Measurements from ENCODE around the gene HOXD4.

DNA sequence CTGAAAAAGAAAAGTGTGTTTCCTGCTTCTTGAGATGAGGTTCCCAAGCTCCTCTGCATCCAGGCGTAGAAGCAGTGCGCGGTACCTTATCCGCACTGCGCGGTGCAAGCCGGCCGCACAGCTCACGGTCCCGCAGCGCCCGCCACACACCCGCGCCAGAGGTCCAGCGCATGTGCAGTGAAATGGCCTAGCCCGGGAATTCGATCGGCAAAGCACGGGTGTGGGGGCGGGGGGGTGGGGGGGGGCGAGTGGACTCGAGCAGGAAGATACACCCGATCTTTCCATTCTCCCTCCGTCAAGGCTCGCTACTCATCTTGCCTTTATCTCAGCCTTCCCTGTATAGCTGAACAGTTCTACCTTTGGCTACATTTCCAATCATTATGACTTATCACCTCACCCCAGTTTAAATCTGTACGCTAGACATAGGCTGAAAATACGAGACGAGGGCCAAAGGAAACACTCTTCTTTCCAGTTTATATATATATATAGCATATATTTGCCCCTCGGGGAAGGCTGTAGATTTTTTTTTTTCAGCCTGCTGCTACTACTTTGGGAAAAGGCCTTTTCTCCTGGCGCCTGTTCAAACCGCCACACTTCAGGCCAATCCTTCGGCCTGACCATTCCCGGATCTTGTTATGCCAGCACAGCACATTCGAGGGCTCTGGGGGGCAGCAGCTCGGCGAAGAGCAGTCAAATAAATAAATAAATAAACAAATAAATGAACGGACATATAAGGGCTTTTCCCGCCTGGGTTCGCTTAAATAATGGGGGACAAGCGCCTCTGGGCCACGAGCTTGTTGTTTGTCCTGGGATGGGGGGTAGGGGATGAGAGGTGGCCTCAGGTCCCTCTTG, 11.5 kb upstream of the HOXD4 start:
- TF ChIP-seq, protein P1, sequence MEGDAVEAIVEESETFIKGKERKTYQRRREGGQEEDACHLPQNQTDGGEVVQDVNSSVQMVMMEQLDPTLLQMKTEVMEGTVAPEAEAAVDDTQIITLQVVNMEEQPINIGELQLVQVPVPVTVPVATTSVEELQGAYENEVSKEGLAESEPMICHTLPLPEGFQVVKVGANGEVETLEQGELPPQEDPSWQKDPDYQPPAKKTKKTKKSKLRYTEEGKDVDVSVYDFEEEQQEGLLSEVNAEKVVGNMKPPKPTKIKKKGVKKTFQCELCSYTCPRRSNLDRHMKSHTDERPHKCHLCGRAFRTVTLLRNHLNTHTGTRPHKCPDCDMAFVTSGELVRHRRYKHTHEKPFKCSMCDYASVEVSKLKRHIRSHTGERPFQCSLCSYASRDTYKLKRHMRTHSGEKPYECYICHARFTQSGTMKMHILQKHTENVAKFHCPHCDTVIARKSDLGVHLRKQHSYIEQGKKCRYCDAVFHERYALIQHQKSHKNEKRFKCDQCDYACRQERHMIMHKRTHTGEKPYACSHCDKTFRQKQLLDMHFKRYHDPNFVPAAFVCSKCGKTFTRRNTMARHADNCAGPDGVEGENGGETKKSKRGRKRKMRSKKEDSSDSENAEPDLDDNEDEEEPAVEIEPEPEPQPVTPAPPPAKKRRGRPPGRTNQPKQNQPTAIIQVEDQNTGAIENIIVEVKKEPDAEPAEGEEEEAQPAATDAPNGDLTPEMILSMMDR (IDR thresholded peaks at IDR 0.05; ENCODE audit: low read depth, low read length, poor library complexity, severe bottlenecking), result no peak
- no peak for TF ChIP-seq EZH2phosphoT487 (IDR thresholded peaks at IDR 0.05; ENCODE audit: borderline replicate concordance, low read length)
